Esophagus mucosa (tissue), 1 donor: Measurements from ENCODE around the gene ATXN7. TPM values are rescaled to one million over a fixed set of nuclear protein-coding genes. Genes with fewer than 3 reads are reported as not detected.
A peak's percentile ranks its signal among the peaks of the same experiment; 100 is the strongest.

Experiments
- ATAC-seq: fragments of 200-7000 bp; cut with Tn5 transposase; one replicate; pipeline ENCODE4 v1.9.1; 2020
- total RNA-seq: library from RNA; stranded (reverse); gene quantifications from one replicate; pipeline ENCODE4 v1.2.4, GENCODE V29; 2023
- donor health status: DM: yes; HTN: yes; CAD: no.

ATXN7 gene
- total RNA-seq, 1 donor from 2014 or later, result 21.9 TPM

DNA sequence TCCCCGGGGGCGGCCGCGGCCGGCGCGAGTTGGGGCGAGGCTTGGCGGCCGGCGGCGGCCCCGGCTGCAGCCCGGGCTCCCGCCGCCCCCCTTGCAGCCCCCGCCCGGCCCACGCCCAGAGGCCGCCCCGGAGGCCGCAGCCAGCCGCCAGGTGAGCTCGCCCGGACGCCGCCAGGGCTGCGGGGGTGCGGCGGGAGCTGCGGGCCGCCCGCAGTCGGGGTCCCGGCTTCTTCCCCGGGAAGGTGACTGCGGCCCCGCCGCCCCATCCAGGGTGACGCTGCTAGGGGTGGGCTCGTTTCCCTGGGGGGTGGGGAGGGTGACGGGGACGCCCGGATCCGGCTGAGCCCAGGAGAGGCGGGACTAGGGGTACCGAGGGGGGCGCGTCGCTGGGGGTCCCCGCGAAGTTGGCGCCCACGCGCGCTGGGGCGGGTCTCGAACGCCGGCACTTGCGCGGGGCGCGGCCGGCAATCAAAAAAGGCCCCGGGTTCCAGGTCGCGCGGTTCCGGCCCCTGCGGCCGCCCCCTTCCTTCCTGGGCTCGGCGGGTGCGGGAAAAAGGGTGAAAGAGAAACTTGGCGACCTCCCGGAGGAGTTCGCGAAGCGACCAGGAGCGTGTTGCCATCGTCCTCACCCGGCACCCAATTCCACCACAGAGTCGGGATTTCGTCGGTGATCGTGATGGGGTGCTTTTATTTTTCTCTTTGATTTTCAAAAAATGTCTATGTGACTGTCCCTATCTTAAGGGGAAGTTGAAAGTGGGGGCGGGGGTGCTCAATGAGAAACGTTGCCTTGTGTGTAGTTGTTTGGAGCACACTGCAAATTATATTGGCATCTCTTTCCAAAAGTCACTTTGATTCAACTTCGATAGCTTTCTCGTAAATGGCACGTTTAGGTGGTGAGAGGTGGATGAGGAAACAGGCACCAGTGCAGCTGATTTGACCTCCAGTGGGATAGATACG is 619 bp downstream of the ATXN7 start:
- ATAC-seq, result peak; percentile 60

DNA sequence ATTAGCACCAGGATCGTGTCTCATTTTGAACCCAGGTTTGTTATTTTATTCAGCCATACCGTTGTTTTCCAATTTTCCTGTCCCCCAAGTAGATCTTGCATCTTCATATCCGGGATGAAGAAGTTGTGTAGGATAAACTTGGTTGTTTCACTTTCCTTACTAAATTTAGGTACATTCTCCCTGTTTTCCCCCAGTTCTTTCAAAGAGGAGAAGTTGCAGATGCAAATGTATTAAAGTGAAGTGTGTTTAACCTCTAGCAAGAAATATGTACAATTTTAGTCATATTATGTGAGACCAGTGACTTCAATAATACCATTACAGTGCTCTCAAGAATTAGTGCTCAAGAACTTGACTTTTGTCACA is 1.3 kb downstream of the ATXN7 start:
- no peak for ATAC-seq

DNA sequence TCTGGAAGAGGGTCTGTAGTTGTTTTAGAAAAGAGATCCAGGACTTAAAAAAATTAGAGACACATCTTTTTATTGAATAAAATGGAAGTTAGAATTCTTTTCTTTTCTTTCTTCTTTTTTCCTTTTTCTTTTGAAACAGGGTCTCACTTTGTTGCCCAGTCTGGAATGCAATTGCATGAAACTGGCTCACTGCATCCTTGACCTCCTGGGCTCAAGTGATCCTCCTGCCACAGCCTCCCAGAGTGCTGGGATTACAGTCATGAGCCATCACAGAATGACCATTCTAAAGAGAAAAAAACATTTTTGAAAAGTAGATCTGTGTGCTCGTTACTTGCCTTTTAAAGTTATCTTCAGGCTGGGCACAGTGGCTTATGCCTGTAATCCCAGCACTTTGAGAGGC is 3.6 kb downstream of the ATXN7 start:
- no peak for ATAC-seq

DNA sequence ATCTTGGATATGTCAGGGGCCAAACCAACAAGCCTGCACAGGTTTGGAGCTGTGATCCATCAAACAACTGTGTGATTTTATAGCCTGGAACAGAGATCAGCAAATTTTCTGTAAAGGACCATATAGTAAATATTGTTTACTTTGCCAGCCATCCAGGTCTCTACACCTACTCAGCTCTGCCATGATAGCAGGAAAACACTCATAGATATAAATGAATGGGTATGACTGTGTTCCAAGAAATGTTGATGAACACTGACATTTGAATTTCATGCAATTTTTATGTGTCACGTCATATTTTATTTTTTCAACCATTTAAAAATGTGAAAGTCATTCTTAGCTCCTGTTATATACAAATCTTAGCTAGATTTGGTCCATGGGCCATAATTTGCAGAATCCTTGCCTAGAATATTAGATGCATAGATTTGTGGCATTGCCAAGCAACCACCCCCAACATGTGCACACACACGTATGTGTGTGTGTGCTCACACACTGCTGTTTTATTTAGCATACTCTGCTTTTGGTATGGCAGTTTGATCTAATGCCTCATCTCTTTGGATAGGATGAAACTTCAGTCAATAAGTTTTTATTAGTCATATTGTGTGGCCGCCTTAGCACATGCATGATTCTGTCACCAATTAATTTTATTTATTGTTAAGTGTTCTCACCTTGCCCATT is 6.4 kb downstream of the ATXN7 start:
- ATAC-seq, result no peak

DNA sequence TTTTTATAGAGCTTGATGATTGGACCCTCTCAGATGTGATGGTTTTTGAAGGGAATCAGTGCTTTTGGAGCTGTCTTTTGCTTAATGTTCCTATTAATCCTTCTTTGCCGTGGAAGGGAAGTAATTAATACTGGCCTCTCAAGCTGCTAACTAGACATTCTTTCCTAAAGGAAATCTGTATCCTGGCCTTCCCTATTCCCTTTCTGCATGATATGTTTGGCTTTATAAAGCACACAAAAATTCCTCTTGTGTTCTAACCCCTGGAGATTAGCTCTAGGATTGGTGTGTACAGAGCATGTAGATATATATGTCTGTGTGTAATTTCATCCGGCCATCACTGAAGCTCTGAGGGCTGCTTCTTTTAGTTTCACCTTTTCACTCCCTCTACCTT is 6.9 kb downstream of the ATXN7 start:
- no peak for ATAC-seq

DNA sequence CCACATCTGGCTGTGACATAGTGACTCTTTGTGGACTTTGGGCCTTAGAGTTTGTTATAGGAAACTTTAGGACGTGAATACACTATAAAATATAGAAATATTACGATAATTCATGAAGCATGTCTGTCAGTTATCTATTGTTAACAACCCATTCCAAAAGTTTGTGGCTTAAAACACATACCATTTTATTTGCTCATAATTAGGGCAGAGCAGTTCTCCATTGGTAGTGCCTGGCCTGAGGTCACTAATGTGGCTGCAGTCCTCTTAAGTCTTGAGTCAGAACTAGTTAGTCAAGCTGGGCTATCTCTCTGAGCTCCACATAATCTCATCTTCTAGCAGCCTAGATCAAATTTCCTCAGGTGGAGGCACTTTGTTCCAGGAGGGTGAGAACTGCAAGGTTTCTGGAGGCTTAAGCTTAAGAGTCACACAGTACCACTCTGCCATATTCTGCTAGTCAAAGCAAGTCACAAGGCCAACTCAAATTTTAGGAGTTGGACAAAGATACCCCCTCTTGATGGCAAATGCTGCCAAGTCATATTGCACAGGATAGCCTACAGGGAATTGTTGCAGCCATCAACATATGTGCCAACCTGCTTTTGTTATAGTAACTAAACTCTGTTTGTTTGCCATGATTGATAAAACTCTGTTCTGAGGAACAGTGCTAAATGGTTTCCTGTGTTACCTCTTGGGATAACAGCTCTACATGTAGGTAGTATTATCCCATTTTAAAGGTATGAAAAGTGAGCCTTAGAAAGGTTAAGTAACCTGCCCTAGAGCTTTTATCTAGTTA is 8.7 kb downstream of the ATXN7 start:
- peak; percentile 87 for ATAC-seq

DNA sequence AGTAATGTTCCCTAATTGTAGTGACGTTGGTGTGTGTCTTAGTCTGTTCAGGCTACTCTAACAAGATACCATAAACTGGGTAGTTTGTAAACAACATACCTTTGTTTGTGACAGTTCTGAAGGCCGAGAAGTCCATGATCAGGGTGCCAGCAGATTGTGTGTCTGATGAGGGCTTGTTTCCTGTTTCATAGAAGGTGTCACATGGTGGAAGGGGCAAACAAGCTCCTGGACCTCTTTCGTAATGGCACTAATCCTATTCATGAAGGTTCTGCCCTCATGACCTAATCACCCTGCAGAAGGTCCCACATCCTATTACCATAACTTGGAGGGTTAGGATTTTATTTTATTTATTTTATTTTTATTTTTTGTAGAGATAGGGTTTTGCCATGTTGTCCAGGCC is 11.1 kb downstream of the ATXN7 start:
- no peak for ATAC-seq

DNA sequence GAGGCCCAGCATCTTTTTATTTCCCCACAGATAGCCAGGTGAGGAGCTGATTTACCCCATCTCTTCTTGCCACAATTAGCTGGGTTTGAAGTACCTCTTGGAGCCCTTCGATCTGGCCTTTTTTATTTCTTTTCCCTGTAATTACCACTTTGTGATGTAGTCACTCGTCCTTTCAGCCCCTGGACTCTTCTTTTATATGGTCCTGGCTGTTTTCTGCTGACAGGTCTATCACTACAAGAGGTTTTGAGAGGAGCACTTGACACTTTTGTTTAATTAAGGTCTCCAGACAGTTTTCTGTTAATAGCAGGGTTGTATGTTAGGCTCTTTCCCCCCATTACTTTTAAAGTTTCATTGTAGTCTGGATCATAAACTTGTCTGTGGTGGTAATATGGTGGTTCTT is 11.8 kb downstream of the ATXN7 start:
- no peak for ATAC-seq

DNA sequence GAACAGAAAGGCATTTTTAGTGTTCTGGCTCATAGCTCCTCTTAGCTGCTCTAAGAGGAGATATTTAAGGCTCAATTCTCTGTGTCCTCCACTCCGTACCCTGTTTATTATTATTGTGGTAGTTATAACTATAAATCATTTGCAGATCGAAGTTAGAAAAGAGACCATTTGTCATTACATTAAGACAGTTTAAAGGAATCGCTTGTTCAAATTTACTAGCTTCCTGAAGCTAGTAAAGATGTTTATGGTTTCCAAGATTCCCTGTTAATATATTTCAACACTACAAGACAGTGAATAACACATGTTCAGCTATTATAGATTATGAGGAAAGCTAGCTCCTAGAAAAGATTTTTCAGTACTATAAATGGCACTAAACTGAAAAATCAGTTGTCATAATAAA is 12.6 kb downstream of the ATXN7 start:
- ATAC-seq, result no peak

DNA sequence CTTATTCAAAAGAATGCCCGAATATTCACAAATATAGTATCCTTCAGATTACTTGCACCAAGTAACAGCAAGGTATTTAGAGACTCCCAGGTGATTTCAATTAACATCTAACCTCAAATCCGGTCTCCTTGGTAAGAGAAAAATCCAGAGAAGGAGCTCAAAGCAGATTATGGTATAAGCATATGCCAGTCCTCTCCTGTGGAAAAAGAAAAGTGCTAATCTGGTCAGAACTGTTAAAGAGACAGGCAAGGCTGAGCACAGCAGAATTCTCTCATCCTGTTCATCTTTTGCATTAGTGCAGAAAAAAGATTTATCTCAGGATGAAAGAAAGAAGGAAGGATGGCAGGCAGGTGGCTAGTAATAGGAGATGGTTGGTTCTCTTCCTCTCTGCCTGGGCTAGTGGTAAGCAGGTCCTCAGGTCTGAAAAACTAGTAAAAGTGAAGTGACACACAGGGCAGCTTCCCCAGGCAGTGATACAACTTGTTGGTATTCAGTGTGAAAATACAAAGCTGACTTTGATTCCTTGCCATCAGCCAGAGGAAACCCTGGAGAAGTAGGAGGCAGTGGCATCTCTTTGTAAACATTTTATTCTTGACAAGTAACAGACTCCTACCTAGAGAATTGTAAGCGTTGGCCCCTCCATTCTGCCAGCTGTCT is 14.2 kb downstream of the ATXN7 start:
- ATAC-seq, result no peak

DNA sequence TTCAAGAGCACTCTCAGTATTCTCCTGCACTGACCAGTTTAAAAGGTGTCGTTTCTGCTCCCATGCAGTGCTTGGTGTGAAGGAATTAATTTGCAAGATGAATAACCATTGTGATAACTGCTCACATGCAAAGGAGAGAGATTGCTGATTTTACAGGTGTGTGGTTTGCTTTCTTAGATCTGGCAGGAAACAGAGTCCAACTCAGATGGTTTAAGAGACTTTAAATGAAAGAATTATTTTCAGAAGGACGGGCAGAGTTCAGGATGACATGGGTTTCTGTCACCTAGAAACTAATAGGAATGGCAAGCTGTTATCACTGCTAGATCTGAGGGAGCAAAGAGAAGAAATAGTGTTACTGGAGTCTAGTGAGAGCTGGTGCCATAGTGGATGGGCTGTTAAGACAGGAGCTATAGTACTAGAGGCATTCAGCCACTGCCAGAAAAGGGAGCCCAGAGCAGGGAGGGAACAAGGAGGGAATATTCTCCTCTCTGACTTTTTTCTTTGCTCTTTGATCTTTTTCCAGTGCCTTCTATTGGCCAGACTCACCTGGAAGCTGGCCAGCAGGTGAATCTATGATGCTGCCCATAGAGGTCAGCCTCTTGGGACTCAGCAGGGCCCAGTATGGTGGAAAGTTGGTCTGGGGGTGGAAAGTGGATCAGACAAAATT is 14.9 kb downstream of the ATXN7 start:
- no peak for ATAC-seq

DNA sequence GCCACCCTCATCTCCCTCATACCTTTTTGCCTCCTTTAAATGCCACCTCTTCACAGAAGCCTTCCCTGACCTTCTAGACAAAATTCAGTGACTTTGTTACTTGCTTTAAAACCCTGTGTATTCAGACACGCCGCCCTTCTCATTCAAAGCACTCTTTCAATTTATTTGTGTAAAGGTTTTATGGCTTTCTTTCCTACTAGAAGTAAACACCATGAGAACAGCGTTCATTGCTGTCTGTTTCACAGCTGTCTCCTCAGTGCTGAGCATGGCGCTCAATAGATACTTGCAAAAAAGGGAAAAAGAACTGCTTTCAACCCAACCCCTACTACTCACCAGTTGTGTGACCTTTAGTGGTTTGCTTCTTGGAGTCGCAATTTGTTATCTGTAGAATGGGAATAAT is 17.0 kb downstream of the ATXN7 start:
- no peak for ATAC-seq

DNA sequence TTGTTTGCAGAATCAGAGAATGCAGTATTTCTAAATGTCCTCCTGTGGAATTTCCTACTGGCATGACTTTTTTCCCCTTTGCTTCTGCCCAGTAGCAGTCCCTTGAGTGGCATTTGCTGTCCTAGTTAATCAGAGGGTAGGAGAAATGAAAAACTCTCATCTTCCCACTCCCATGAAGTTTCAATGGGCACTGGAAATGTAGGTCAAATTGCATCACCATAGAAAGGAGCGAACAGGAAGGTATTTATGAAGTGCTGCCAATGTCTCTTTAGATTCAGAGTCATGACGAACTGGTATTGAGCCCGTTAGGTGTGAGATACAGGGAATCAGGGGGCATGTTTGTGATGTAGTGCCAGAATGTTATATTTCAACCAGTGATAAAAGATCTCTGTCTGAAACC is 23.2 kb downstream of the ATXN7 start:
- ATAC-seq, result no peak

DNA sequence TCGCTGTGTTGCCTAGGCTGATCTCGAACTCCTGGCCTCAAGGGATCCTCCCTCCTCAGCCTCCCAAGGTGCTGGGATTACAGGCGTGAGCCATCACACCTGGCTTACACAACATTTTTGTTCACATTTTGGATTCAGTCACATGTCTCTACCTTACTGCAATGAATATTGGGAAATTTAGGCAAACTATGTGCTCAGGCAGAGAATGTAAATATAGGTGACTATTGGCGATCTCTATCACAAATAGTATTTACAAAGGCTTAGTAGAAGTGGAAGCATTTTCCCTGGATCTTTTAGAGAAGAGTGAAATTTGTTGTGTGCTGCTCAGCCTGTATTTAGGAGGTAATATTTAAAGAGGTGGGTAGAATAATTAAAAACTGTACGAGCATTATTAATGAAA is 27.9 kb downstream of the ATXN7 start:
- ATAC-seq, result no peak

DNA sequence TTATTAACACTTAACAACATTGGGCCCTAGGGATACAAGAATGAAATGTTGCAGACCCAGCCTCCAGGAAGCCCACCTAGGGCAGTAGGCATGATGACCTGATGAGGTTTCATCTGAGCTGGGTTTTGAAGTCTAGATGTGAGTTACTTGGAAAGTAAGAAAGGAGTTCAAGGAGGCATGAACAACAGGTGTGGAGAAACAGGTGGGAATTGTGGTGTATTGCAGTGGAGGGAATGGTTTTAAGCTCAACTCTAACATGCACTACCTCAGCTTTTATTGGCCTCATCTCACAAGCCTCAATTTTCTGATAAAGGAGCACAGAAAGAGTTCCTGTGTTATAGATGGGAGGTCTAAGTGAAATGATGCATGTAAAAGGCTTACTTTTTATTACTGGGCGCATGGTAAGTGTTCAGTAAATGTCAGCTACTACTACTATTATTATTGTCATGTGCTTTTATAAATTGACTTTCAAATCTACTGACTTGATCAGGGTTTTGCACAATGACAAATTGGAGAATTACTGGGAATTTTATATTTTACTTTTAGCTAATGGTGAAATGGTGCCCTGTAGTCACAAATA is 29.2 kb downstream of the ATXN7 start:
- ATAC-seq, result no peak

DNA sequence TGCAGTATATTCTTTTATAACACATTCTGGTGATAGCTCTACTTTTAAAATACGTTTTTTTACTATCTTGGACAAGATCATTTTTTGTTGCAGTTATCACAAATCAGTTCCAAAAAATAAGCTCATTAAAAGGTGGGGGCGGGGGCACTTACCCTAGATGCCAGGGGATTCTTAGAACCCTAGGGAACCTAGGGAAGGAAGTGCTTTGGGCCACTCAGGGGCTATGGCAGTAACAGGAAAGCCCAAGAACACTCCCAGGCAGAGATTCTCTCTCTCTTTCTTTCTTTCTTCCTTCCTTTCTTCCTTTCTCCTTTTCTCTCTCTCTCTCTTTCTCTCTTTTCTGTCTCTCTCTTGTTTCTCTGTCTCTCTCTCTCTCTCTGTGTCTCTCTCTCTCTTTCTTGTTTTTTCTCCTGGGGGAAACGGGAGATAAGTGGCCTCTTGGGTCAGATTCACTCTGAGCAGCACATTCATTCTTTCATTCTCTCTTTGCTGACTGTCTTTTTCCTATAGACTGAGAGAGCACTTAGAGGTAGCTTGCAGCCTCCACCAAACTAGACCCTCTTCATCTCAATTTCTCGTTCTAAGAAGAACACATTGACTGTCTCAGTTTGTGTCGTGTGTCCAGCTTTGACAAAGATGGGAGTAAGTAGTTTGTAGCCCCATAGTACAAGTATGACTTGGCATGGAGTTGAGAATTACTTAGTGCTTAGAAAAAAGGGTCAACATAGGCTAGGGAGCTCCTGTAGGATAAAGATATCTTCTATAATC is 31.9 kb downstream of the ATXN7 start:
- no peak for ATAC-seq

DNA sequence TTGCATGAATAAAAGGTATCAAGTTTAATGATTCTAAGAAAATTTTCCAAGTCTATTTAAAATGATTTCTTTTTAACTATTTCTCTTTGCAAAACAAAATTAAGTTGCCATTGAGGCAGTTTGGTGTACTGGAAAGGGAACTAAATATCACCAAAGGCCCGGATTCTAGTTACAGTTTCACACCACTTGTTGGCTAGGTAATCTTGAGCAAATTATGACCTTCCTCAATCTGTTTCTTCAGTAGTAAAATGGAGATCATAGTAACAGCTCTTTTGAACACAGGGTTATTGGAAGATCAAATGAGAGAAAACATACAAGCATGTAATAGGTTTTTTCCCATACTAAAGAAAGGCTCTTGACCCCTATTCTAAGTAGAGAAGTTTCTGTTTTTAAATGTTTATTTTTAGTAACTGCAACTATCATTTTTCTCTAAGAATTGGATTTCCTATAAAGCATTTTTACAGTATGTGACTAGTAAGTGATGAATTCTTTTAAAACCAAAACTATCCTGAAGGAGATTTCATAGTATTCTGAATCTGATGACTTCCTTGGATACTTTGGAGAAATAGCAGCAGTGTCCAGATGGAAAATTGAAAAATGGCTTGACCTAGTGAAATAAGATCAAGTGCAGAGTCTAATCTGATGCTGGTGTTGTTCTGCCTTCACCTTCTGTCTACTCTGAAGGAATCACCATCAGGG is 32.8 kb downstream of the ATXN7 start:
- no peak for ATAC-seq

DNA sequence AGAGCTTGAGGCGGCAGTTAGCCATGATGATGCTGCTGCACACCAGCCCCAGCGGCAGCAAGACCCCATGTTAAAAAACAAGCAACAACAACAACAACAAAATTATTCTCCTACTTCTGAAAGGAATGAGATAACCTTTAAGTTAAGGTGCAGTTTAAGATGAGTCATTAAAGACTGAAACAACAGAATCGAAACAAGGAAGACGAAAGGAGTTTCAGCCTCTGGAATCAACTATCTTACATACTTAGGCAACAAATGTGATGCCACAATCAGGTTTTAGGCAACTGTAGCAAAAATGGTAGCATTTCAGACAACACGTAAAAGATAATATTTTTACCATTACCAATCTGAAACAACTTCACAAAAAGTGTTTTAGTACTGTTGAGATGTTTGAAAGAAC is 36.3 kb downstream of the ATXN7 start:
- no peak for ATAC-seq

DNA sequence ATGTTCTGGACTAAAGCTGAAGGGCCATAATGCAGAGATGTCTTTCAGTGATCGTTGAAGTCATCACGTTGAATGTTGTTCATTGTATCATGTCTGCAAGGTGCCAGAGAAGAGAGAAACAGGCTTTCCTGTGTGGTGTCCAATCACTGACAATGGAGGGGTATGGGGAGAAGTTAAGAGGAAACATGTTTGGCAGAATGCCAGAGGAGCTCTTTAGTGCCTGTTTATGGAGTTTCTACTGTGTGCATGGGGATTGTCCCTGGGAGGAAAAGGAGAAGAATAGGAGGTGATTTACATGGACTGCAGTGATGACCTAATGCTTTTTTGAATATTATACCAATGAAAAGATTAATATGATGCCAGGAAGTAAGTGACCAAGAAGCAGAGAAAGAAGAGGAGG is 36.8 kb downstream of the ATXN7 start:
- ATAC-seq, result peak; percentile 58
